IMR-90 (cell line): ENCODE data around the gene HRH2. TPM values are rescaled to one million over a fixed set of nuclear protein-coding genes. Genes with fewer than 3 reads are reported as not detected.

Experiments
- ATAC-seq: fragments of 200-7000 bp; cut with Tn5 transposase; 2 replicates; pipeline ENCODE4 v1.9.1; 2020; ENCODE audit warnings: low read depth, mild to moderate bottlenecking, moderate library complexity
- BruUV-seq: library from RNA; stranded (reverse); fragments of 400-500 nt; replicated peaks from 2 replicates; lab custom pipeline; 2021; lab: Mats Ljungman, UMichigan
- CTCF ChIA-PET: fragments of 300-600 bp; formaldehyde crosslinking; extraction: SDS; loops from one replicate; lab custom pipeline; 2021; ENCODE audit warnings: antibody characterized with exemption; lab: Yijun Ruan, JAX
- POLR2A ChIA-PET: fragments of 300-600 bp; sonication (Branson Sonifier 250); formaldehyde crosslinking; loops from one replicate; lab custom pipeline; 2022; ENCODE audit warnings: antibody characterized with exemption; ENCODE audit not compliant: unreplicated experiment; lab: Charles Lee
- DNase-seq: peaks from one replicate; pipeline ENCODE4 v3.0.0; 2013
- H2AFZ ChIP-seq: replicated peaks from 2 replicates; pipeline ENCODE3; 2013; ENCODE audit warnings: low read length, mild to moderate bottlenecking; ENCODE audit not compliant: poor library complexity
- H2AK5ac ChIP-seq: 2 replicates; pipeline ENCODE4 v1.6.1; 2013; ENCODE audit warnings: low read depth, low read length, inconsistent platforms
- H2AK9ac ChIP-seq: replicated peaks from 2 replicates; pipeline ENCODE3; 2013; ENCODE audit warnings: mild to moderate bottlenecking, low read depth, low read length, moderate library complexity; ENCODE audit not compliant: poor library complexity
- H2BK120ac ChIP-seq: 2 replicates; pipeline ENCODE4 v1.6.1; 2013; ENCODE audit warnings: low read depth, low read length, inconsistent platforms
- H2BK15ac ChIP-seq: 3 replicates; pipeline ENCODE4 v1.6.1; 2013; ENCODE audit warnings: low read depth, low read length, inconsistent platforms
- H2BK20ac ChIP-seq: 2 replicates; pipeline ENCODE4 v1.6.1; 2013; ENCODE audit warnings: low read depth, mild to moderate bottlenecking, inconsistent platforms, low read length, moderate library complexity
- H2BK5ac ChIP-seq: 2 replicates; pipeline ENCODE4 v1.6.1; 2013; ENCODE audit warnings: mild to moderate bottlenecking, low read depth, low read length, inconsistent platforms; ENCODE audit not compliant: poor library complexity, severe bottlenecking
- H3K14ac ChIP-seq: replicated peaks from 2 replicates; pipeline ENCODE4 v1.6.1; 2013; ENCODE audit warnings: low read depth, low read length, inconsistent platforms
- H3K18ac ChIP-seq: 2 replicates; pipeline ENCODE4 v1.6.1; 2013; ENCODE audit warnings: low read depth, low read length, control low read depth
- H3K23ac ChIP-seq: 2 replicates; pipeline ENCODE4 v1.6.1; 2013; ENCODE audit warnings: low read depth, low read length, inconsistent platforms
- H3K27ac ChIP-seq: 2 replicates; pipeline ENCODE4 v1.5.1; 2013; ENCODE audit warnings: mild to moderate bottlenecking, control low read depth, low read length; ENCODE audit not compliant: insufficient read depth
- H3K27me3 ChIP-seq: 2 replicates; pipeline ENCODE4 v1.6.1; 2013; ENCODE audit warnings: low read length; ENCODE audit not compliant: control insufficient read depth, insufficient read depth
- H3K36me3 ChIP-seq: 2 replicates; pipeline ENCODE4 v1.6.1; 2013; ENCODE audit warnings: low read length, mixed read lengths; ENCODE audit not compliant: control insufficient read depth, insufficient read depth
- H3K4ac ChIP-seq: 2 replicates; pipeline ENCODE4 v1.6.1; 2013; ENCODE audit warnings: low read depth, low read length, inconsistent platforms
- H3K4me1 ChIP-seq: 2 replicates; pipeline ENCODE4 v1.6.1; 2013; ENCODE audit warnings: low read length, mixed read lengths; ENCODE audit not compliant: control insufficient read depth, insufficient read depth
- H3K4me2 ChIP-seq: 2 replicates; pipeline ENCODE4 v1.6.1; 2013; ENCODE audit warnings: low read depth, mild to moderate bottlenecking, control low read depth, low read length, moderate library complexity
- H3K4me3 ChIP-seq: 2 replicates; pipeline ENCODE4 v1.5.1; 2013; ENCODE audit warnings: low read depth, mild to moderate bottlenecking, control low read depth, low read length, moderate library complexity; ENCODE audit not compliant: insufficient read depth
- H3K56ac ChIP-seq: 2 replicates; pipeline ENCODE4 v1.6.1; 2013; ENCODE audit warnings: low read length, inconsistent platforms; ENCODE audit not compliant: insufficient read depth; ENCODE audit errors: extremely low read depth
- H3K79me1 ChIP-seq, 2 experiments: 2 replicates each; pipeline ENCODE4 v1.6.1; 2013; ENCODE audit warnings: low read length in 2 of 2, inconsistent platforms in 1 of 2, low read depth in 1 of 2
- H3K9ac ChIP-seq: 2 replicates; pipeline ENCODE4 v1.6.1; 2013; ENCODE audit warnings: low read depth, low read length, control low read depth
- H3K9me1 ChIP-seq: 2 replicates; pipeline ENCODE4 v1.6.1; 2013; ENCODE audit warnings: low read length, inconsistent platforms; ENCODE audit not compliant: insufficient read depth
- H3K9me3 ChIP-seq: 2 replicates; pipeline ENCODE4 v1.6.1; 2013; ENCODE audit warnings: low read length; ENCODE audit not compliant: control insufficient read depth, insufficient read depth
- H4K20me1 ChIP-seq: 2 replicates; pipeline ENCODE4 v1.6.1; 2013; ENCODE audit warnings: low read length, inconsistent platforms; ENCODE audit not compliant: insufficient read depth
- H4K5ac ChIP-seq: 2 replicates; pipeline ENCODE4 v1.6.1; 2013; ENCODE audit warnings: mild to moderate bottlenecking, low read depth, low read length, control low read depth
- H4K8ac ChIP-seq, 2 experiments: 2 replicates each; pipeline ENCODE4 v1.6.1; 2013; ENCODE audit warnings: low read depth in 2 of 2, low read length in 2 of 2, control low read depth in 1 of 2, inconsistent platforms in 1 of 2
- H4K91ac ChIP-seq: 2 replicates; pipeline ENCODE4 v1.6.1; 2013; ENCODE audit warnings: low read depth, low read length, inconsistent platforms; ENCODE audit not compliant: insufficient read depth
- BHLHE40 ChIP-seq: fragments of 150-350 bp; IDR thresholded peaks from 2 replicates; pipeline ENCODE4 v1.6.1; 2016; ENCODE audit warnings: mild to moderate bottlenecking, low read depth, low read length
- CHD1 ChIP-seq: IDR thresholded peaks from 2 replicates; pipeline ENCODE4 v1.6.1; 2012; ENCODE audit warnings: low read depth, low read length, improper control_type of control experiment
- ELK1 ChIP-seq: fragments of 150-350 bp; IDR thresholded peaks from 2 replicates; pipeline ENCODE4 v1.6.1; 2016; ENCODE audit warnings: low read depth, mild to moderate bottlenecking, low read length, moderate library complexity, borderline replicate concordance
- RCOR1 ChIP-seq: IDR thresholded peaks from 2 replicates; pipeline ENCODE4 v1.6.1; 2012; ENCODE audit warnings: mild to moderate bottlenecking, low read length, improper control_type of control experiment; ENCODE audit not compliant: insufficient replicate concordance
- USF2 ChIP-seq: fragments of 150-350 bp; IDR thresholded peaks from 2 replicates; pipeline ENCODE4 v1.6.1; 2017; ENCODE audit warnings: mild to moderate bottlenecking, antibody characterized with exemption, low read length, low read depth
- WGBS, 2 experiments: methylation state at CpG; one replicate each; pipeline versions ENCODE4 v1.1.5 to v1.1.7; 2013; ENCODE audit warnings: missing lambda C conversion rate in 2 of 2; ENCODE audit not compliant: insufficient read length in 1 of 2; ENCODE audit errors: extremely low coverage in 2 of 2; 5-methylcytosine and 5-hydroxymethylcytosine counted together
- dilution Hi-C: fragments of 300-500 bp; cut with HindIII; formaldehyde crosslinking; loops from one replicate; pipeline ENCODE4 v1.14.3; 2018; ENCODE audit warnings: low sequenced_read_pairs; ENCODE audit not compliant: unreplicated experiment
- in situ Hi-C: fragments of 300-500 bp; cut with MboI; formaldehyde crosslinking; loops from 3 replicates; pipeline ENCODE4 v1.14.3; 2019; ENCODE audit warnings: low sequenced_read_pairs, inconsistent platforms, mixed read lengths
- intact Hi-C: fragments of 100-400 bp; cut with micrococcal nuclease; formaldehyde crosslinking; loops from 2 replicates; pipeline ENCODE4 v1.10.0; 2022
- polyA plus RNA-seq, 3 experiments: library from polyadenylated mRNA; depleted of rRNA; stranded (reverse); fragments of >200 nt; gene quantifications; 2 replicates each; pipeline ENCODE4 v1.2.3, GENCODE V29; 2012; ENCODE audit warnings: low replicate concordance in 1 of 3
- total RNA-seq: library from RNA; depleted of rRNA; stranded (reverse); fragments of >200 nt; gene quantifications from 2 replicates; pipeline ENCODE4 v1.2.3, GENCODE V29; 2012

Gene HRH2
- total and polyA plus RNA-seq, 2 of the 4 experiments (the other 2 are of a cell fraction) = not detected

GRCh38 chr5:175686826-175687225 is 29.0 kb downstream of the HRH2 start:
- Histone ChIP-seq H2BK20ac (no peak overlapping the region), H3K4me1 (no peaks in the 10 kb centered on the region), H3K4me2 (no peak overlapping the region), H2AK9ac (no peak overlapping the region), H3K23ac (no peak overlapping the region), H2BK5ac (no peak overlapping the region), H4K91ac (no peak overlapping the region), H2AK5ac (no peak overlapping the region), H3K4ac (no peak overlapping the region), H3K56ac (no peak overlapping the region), H3K18ac (no peak overlapping the region), H3K36me3 (no peaks in the 10 kb centered on the region), H3K4me3 (no peak overlapping the region), H4K20me1 (no peaks in the 10 kb centered on the region), H4K8ac (no peak overlapping the region), H3K9me3 (peaks cover 11% of the 10 kb centered on the region), H2BK120ac (no peak overlapping the region), H3K79me1 (no peaks in the 10 kb centered on the region), H3K9ac (no peak overlapping the region), H4K5ac (no peak overlapping the region), H3K27me3 (no peaks in the 10 kb centered on the region), H3K14ac (no peak overlapping the region), H3K27ac (no peak overlapping the region), H2AFZ (no peak overlapping the region), H3K9me1 (no peaks in the 10 kb centered on the region), H2BK15ac (no peak overlapping the region)
- ATAC-seq (no peak), DNase-seq (no peak)
- BruUV-seq = no TSS peak
- dilution Hi-C loops (no loop called here), in situ Hi-C loops (no loop called here), intact Hi-C loops (loop anchor here (1.0 kb wide), 1 partner anchor 24 kb away; no protein-coding TSS in a partner anchor)
- ChIA-PET POLR2A (no interaction called here), CTCF (no interaction called here)
- TF ChIP-seq USF2 = no peak
- TF ChIP-seq RCOR1 = no peak
- TF ChIP-seq BHLHE40 = no peak
- no peak for TF ChIP-seq CHD1
- TF ChIP-seq ELK1 = no peak
- 72% methylated on average over 4 of the region's 9 CpGs; no CpG with 5 or more reads in 1 of the 2 experiments for WGBS, 2 experiments
